Epithelial cell of esophagus (primary cell): ENCODE data around the gene MPDU1.
"Not testable (repeated sequence)": the region's sequence is repeated elsewhere in the genome, so short reads cannot be mapped to it uniquely, and the experiment has no call there.

ENCODE experiments used
- DNase-seq: peaks from one replicate; pipeline ENCODE4 v3.0.0; 2010; ENCODE audit warnings: low read depth
- H3K4me3 ChIP-seq: 2 replicates; pipeline ENCODE4 v1.5.1; 2011; ENCODE audit warnings: mild to moderate bottlenecking, low read length, control low read depth
- CTCF ChIP-seq: IDR thresholded peaks from 2 replicates; pipeline ENCODE4 v1.5.1; 2011; ENCODE audit warnings: low read depth, mild to moderate bottlenecking, low read length, control low read depth, inconsistent platforms; ENCODE audit not compliant: insufficient read depth; ENCODE audit errors: missing control alignments

Gene MPDU1

GRCh38 chr17:7613769-7614424, 30.2 kb downstream of the MPDU1 start:
- no peak for TF ChIP-seq CTCF
- peak overlapping the region; percentile 94 for H3K4me3 ChIP-seq
- peak; percentile 37 for DNase-seq

- H3K4me3 ChIP-seq = peak within 1 kb of the TSS; percentile 94
- TF ChIP-seq CTCF = peak; percentile 65
- peak; percentile 100 for DNase-seq
Measured at GRCh38 chr17:7614425-7615264, 31.0 kb downstream of the MPDU1 start, which contains the start of gene FXR2. FXR2 (minus strand) TSS chr17:7614897; CDS start chr17:7614532, 365 bp downstream.

GRCh38 chr17:7615265-7615747, 31.7 kb downstream of the MPDU1 start:
- peak overlapping the region; percentile 46 for H3K4me3 ChIP-seq
- no peak for DNase-seq
- TF ChIP-seq CTCF = no peak

GRCh38 chr17:7618608-7619007, 35.0 kb downstream of the MPDU1 start:
- no peak for DNase-seq
- TF ChIP-seq CTCF = no peak
- H3K4me3 ChIP-seq = no peak overlapping the region

DNA sequence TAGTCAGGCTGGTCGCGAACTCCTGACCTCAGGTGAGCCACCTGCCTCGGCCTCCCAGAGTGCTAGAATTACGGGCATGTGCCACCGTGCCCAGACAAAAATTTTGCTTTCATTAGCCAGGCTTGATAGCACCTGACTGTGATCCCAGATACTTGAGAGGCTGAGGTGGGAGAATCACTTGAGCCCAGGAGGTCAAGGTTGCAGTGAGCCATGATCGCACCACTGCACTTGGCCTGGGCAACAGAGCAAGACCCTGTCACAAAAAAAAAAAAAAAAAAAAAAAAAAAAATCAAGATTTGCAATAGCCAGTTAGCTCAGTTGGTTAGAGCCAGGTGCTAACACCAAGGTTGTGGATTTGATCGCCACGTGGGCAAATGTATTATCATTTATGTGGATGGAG, 37.2 kb downstream of the MPDU1 start:
- DNase-seq = no peak
- H3K4me3 ChIP-seq = no peak overlapping the region
- no peak for TF ChIP-seq CTCF

DNA sequence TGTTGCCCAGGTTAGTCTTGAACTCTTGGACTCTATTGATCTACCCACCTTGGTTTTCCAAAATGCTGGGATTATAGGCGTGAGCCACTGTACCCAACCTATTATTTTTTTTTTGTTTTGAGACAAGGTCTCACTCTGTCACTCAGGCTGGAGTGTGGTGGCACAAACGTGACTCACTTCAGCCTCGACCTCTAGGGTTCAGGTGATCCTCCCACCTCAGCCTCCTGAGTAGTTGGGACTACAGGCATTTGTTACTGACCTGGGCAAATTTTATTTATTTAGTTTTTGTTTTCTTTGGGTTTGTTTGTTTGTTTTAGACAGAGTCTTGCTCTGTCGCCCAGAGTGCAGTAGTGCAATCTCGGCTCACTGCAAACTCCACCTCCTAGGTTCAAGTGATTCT, 40.0 kb downstream of the MPDU1 start:
- no peak for TF ChIP-seq CTCF
- H3K4me3 ChIP-seq = no peak overlapping the region
- no peak for DNase-seq

DNA sequence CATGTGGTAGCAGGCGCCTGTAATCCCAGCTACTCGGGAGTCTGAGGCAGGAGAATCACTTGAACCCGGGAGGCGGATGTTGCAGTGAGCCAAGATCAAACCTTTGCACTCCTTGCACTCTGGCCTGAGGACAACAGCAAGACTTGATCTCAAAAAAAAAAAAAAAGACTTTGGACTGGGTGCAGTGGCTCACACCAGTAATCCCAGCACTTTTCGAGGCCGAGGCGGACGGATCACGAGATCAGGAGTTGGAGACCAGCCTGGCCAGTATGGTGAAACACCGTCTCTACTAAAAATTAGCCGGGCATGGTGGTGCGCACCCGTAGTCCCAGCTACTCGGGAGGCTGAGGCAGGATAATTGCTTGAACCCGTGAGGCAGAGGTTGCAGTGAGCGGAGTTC, 42.1 kb downstream of the MPDU1 start:
- DNase-seq, H3K4me3 ChIP-seq: not testable (repeated sequence)
